Ecto neural progenitor cell (in vitro differentiated cells): ENCODE results near the gene RFX4.
"Not testable (repeated sequence)": the region's sequence is repeated elsewhere in the genome, so short reads cannot be mapped to it uniquely, and the experiment has no call there.

Experiments
- DNase-seq: peaks from one replicate; pipeline ENCODE4 v3.0.0-alpha.2; 2018; ENCODE audit warnings: low spot score

Gene RFX4

GRCh38 chr12:106590601-106591000, 7.8 kb downstream of the RFX4 start:
- no peak for DNase-seq

GRCh38 chr12:106594447-106594846, 11.6 kb downstream of the RFX4 start:
- no peak for DNase-seq

- no peak for DNase-seq
Measured at GRCh38 chr12:106595268-106595667, 12.5 kb downstream of the RFX4 start.

GRCh38 chr12:106598003-106598402, 15.2 kb downstream of the RFX4 start:
- no peak for DNase-seq

- DNase-seq, result no peak
Measured at GRCh38 chr12:106599302-106599701, 16.5 kb downstream of the RFX4 start.

GRCh38 chr12:106600503-106600902, 17.7 kb downstream of the RFX4 start:
- no peak for DNase-seq

- peak; percentile 77 for DNase-seq
Measured at GRCh38 chr12:106601031-106601430, 18.2 kb downstream of the RFX4 start.

- peak; percentile 68 for DNase-seq
Measured at GRCh38 chr12:106601496-106601895, 18.7 kb downstream of the RFX4 start.

- no peak for DNase-seq
Measured at GRCh38 chr12:106602076-106602475, 19.3 kb downstream of the RFX4 start.

- no peak for DNase-seq
Measured at GRCh38 chr12:106605254-106605653, 22.4 kb downstream of the RFX4 start.

GRCh38 chr12:106620588-106620987, 37.8 kb downstream of the RFX4 start:
- DNase-seq, result not testable (repeated sequence)

GRCh38 chr12:106625976-106626375, 43.2 kb downstream of the RFX4 start:
- no peak for DNase-seq

GRCh38 chr12:106629797-106630659, 47.2 kb downstream of the RFX4 start:
- DNase-seq, result no peak

GRCh38 chr12:106631150-106631549, 48.3 kb downstream of the RFX4 start:
- no peak for DNase-seq

GRCh38 chr12:106631797-106632196, 49.0 kb downstream of the RFX4 start:
- DNase-seq, result no peak

- DNase-seq, result no peak
Measured at GRCh38 chr12:106632797-106633450, 50.1 kb downstream of the RFX4 start.

GRCh38 chr12:106633451-106633823, 50.6 kb downstream of the RFX4 start:
- DNase-seq, result no peak

GRCh38 chr12:106634206-106634605, 51.4 kb downstream of the RFX4 start:
- no peak for DNase-seq

GRCh38 chr12:106643000-106643399, 60.2 kb downstream of the RFX4 start:
- DNase-seq, result no peak

- no peak for DNase-seq
Measured at GRCh38 chr12:106644335-106645073, 61.7 kb downstream of the RFX4 start.

GRCh38 chr12:106645074-106645421, 62.2 kb downstream of the RFX4 start:
- DNase-seq, result no peak

GRCh38 chr12:106645465-106646330, 62.9 kb downstream of the RFX4 start:
- DNase-seq, result no peak
